Measurements from ENCODE around the gene MSANTD1. TPM values are rescaled to one million over a fixed set of nuclear protein-coding genes. Genes with fewer than 3 reads are reported as not detected.

The MSANTD1 gene
- total and polyA plus RNA-seq, 8 donors, result 0.31 to 5.8 (median 2.6) TPM; not detected in 2

DNA sequence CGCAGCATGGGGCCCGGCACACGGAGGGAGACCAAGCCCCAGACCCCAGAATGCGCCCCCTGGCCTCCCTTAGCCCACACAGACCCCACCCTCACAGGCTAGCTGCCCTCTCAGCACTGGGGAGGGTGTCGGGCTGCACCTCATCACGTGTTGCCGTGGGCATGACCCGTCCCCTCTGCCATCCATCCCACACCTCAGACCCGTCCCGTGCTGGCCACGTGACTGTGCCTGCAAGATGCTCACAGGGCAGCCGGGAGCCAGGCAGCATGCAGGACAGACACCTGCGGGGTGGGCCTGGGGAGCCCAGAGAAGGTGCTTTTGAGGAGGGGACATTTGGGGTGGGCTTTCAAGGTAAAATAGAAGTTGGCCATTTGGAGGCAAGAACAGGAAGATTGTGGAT is 4.8 kb downstream of the MSANTD1 start:
- no peaks in the 10 kb centered on the region for H3K27me3 ChIP-seq
- H3K27ac ChIP-seq, result no peak overlapping the region
- H3K36me3 ChIP-seq, result peaks cover 0 to 23% (median 16%) of the 10 kb centered on the region in 4 donors
- no peak overlapping the region for H3K4me3 ChIP-seq
- WGBS, 5 donors, result 81 to 97% (median 94%) methylated on average over 13 of the region's 13 CpGs
- peaks cover 0 to 13% (median 5%) of the 10 kb centered on the region in 4 donors for H3K4me1 ChIP-seq
- intact Hi-C loops (cut with DNase I; ENCODE audit: low total_unique reads), result no loop called here
- no peak for DNase-seq
- no peaks in the 10 kb centered on the region for H3K9me3 ChIP-seq
- no peak for TF ChIP-seq POLR2AphosphoS5 (IDR thresholded peaks at IDR 0.05)

DNA sequence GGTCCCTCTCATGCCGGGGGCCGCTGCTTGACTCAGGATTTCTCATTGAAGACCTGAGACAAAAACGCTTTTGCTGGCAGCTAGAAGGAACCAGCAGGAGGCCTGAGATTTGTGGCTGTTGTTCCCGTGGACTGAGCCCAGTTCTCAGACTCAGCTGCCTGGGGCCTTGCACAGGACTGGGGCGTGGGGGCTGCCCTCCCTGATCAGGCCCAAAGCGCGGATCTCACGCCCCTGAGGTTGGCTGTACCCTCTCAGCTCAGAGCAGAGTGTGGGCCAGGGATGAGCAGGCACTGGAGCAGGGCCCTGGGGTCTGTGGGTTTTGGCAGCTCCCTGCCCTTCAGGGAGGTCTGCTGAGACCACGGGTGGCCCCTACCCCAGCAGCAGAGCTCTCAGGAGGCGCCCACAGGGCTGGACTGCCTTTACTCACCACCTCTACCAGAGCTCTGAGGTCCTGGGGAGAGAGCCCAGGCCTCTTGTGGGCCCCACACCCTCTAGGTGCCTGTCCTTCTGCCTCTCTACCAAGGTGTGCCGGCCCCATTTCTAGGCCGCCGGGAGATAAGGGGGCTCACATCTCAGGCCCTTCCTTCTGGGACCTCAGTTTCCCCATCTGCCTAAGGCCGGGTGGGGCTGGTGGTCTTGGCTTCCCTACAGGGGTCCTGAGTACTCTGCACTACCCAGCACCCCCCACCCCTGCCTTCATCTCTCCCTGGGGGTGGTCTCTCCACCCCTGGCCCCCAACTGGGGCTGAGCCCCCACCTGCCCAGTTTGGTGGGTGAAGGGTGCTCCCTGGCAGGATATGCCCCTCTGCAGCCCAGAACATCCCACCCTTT is 5.6 kb downstream of the MSANTD1 start:
- no peak for DNase-seq
- 87 to 97% (median 93%) methylated on average over 9 to 14 of the region's 14 CpGs for WGBS, 5 donors
- Histone ChIP-seq H3K4me1 (peaks cover 0 to 13% (median 5%) of the 10 kb centered on the region in 4 donors), H3K27me3 (no peaks in the 10 kb centered on the region), H3K4me3 (no peak overlapping the region), H3K36me3 (peaks cover 0 to 23% (median 16%) of the 10 kb centered on the region in 4 donors), H3K9me3 (no peaks in the 10 kb centered on the region), H3K27ac (no peak overlapping the region)
- TF ChIP-seq EP300 (IDR thresholded peaks at IDR 0.05) (no peak), POLR2A (IDR thresholded peaks at IDR 0.05) (no peak), POLR2AphosphoS5 (IDR thresholded peaks at IDR 0.05) (no peak)
- TF ChIP-seq, protein P1, sequence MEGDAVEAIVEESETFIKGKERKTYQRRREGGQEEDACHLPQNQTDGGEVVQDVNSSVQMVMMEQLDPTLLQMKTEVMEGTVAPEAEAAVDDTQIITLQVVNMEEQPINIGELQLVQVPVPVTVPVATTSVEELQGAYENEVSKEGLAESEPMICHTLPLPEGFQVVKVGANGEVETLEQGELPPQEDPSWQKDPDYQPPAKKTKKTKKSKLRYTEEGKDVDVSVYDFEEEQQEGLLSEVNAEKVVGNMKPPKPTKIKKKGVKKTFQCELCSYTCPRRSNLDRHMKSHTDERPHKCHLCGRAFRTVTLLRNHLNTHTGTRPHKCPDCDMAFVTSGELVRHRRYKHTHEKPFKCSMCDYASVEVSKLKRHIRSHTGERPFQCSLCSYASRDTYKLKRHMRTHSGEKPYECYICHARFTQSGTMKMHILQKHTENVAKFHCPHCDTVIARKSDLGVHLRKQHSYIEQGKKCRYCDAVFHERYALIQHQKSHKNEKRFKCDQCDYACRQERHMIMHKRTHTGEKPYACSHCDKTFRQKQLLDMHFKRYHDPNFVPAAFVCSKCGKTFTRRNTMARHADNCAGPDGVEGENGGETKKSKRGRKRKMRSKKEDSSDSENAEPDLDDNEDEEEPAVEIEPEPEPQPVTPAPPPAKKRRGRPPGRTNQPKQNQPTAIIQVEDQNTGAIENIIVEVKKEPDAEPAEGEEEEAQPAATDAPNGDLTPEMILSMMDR (IDR thresholded peaks at IDR 0.05), result no peak
- intact Hi-C loops (cut with DNase I; ENCODE audit: low total_unique reads), result no loop called here

DNA sequence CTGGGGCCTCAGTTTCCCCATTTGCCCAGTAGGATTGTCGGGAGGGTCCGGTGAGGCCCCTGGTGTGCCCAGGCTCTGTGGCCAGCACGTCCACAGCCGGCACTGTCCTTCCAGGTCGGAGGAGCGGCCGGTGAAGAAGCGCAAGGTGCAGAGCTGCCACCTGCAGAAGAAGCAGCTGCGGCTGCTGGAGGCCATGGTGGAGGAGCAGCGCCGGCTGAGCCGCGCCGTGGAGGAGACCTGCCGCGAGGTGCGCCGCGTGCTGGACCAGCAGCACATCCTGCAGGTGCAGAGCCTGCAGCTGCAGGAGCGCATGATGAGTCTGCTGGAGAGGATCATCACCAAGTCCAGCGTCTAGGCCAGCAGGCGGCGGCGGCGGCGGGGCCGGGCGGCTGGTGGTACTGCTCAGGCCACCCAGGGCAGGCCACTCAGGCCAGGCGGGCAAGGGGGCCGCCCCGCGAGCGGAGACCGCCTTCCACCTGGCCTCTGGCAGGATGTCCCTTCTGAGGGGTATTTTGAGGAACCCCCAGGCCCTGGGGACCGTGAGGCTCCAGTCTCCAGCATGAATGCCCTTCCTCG is 6.7 kb downstream of the MSANTD1 start:
- Histone ChIP-seq H3K4me3 (no peak overlapping the region), H3K4me1 (peaks cover 0 to 7% (median 2%) of the 10 kb centered on the region in 4 donors), H3K9me3 (no peaks in the 10 kb centered on the region), H3K27me3 (no peaks in the 10 kb centered on the region), H3K27ac (no peak overlapping the region), H3K36me3 (peaks cover 0 to 23% (median 16%) of the 10 kb centered on the region in 4 donors)
- DNase-seq, result no peak
- WGBS, 5 donors, result 95 to 98% (median 97%) methylated on average over 28 to 36 of the region's 36 CpGs
- intact Hi-C loops (cut with DNase I; ENCODE audit: low total_unique reads), result no loop called here
- TF ChIP-seq EP300 (IDR thresholded peaks at IDR 0.05), result no peak
- TF ChIP-seq, protein P1 (IDR thresholded peaks at IDR 0.05), result no peak
- TF ChIP-seq POLR2AphosphoS5 (IDR thresholded peaks at IDR 0.05), result no peak
- no peak for TF ChIP-seq POLR2A (IDR thresholded peaks at IDR 0.05)

DNA sequence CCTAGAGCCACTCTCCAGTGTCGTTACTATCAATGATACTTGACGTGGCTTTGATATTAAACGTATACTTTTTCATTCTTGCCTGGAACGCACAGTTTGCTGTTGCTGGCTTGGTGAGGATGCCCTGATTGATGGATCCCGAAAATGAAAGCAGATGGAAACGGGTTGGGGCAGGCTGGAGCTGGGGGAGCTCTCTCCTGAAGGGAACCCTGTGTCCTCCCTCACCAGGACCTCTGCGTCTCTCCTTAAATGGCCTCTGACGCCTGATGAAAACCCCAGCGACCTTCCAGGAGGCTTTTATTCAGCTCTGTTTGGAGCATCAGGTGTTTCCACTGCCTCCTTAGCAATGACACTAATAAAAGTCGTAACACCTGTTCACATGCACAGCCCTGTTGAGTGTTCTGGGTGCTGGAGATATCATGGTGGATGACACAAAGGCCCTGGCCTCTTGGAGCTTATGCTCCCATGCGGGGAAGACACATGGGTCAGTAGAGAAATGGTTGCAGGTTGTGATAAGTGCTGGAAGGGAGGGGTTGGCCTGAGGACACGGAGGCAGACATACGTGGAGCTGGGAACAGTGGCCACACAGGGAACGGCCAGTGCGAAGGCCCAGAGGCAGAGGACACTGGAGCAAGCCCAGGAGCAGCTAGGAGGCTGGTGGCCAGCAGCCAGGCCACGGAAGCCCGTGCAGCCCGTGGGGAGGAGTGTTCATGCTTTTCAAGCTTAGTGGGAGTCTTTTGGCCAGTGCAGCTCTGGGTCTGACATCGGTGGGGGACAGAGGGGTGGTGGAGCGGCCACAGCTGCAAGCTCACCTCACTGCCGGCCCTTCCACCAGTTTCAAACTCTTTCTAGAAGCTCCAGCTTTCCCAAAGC is 7.5 kb downstream of the MSANTD1 start:
- no peak overlapping the region for H3K27ac ChIP-seq
- no peaks in the 10 kb centered on the region for H3K27me3 ChIP-seq
- TF ChIP-seq, protein P1 (IDR thresholded peaks at IDR 0.05), result no peak
- TF ChIP-seq POLR2AphosphoS5 (IDR thresholded peaks at IDR 0.05) (no peak), POLR2A (IDR thresholded peaks at IDR 0.05) (no peak), EP300 (IDR thresholded peaks at IDR 0.05) (no peak)
- H3K9me3 ChIP-seq, result no peaks in the 10 kb centered on the region
- no peak overlapping the region for H3K4me3 ChIP-seq
- H3K36me3 ChIP-seq, result peaks cover 0 to 23% (median 16%) of the 10 kb centered on the region in 4 donors
- DNase-seq, result peak in 1 of 2 donors; percentile 18
- intact Hi-C loops (cut with DNase I; ENCODE audit: low total_unique reads), result no loop called here
- 85 to 91% (median 87%) methylated on average over 20 to 21 of the region's 21 CpGs for WGBS, 5 donors
- no peaks in the 10 kb centered on the region for H3K4me1 ChIP-seq
